Neuronal stem cell (in vitro differentiated cells): ENCODE measurements around the gene LTBP3.

Source experiments
- DNase-seq: peaks from one replicate; pipeline ENCODE4 v3.0.0-alpha.2; 2013; ENCODE audit warnings: low spot score
- H2AFZ ChIP-seq: one replicate; pipeline ENCODE4 v1.6.1; 2013; ENCODE audit warnings: mild to moderate bottlenecking, low read length, inconsistent platforms
- H2AK5ac ChIP-seq: 2 replicates; pipeline ENCODE4 v1.6.1; 2013; ENCODE audit warnings: low read depth, mild to moderate bottlenecking, inconsistent platforms, low read length, moderate library complexity, mixed read lengths
- H2BK120ac ChIP-seq: 2 replicates; pipeline ENCODE4 v1.6.1; 2013; ENCODE audit warnings: low read depth, mild to moderate bottlenecking, inconsistent platforms, low read length, moderate library complexity, mixed read lengths
- H2BK12ac ChIP-seq: one replicate; pipeline ENCODE4 v1.6.1; 2013; ENCODE audit warnings: low read length, inconsistent platforms
- H2BK15ac ChIP-seq: 2 replicates; pipeline ENCODE4 v1.6.1; 2013; ENCODE audit warnings: mild to moderate bottlenecking, low read length, inconsistent platforms, mixed read lengths
- H2BK5ac ChIP-seq: one replicate; pipeline ENCODE4 v1.6.1; 2013; ENCODE audit warnings: inconsistent platforms, mild to moderate bottlenecking, low read length, moderate library complexity
- H3K14ac ChIP-seq: one replicate; pipeline ENCODE4 v1.6.1; 2013; ENCODE audit warnings: low read length, inconsistent platforms
- H3K18ac ChIP-seq: 2 replicates; pipeline ENCODE4 v1.6.1; 2013; ENCODE audit warnings: low read length, inconsistent platforms
- H3K23ac ChIP-seq: 2 replicates; pipeline ENCODE4 v1.6.1; 2013; ENCODE audit warnings: low read depth, mild to moderate bottlenecking, mixed read lengths, low read length, inconsistent platforms; ENCODE audit not compliant: poor library complexity
- H3K27ac ChIP-seq: replicated peaks from 3 replicates; pipeline ENCODE4 v1.5.1; 2013; ENCODE audit warnings: low read length, inconsistent platforms
- H3K27me3 ChIP-seq, 3 experiments: 2 replicates each; pipeline ENCODE4 v1.6.1; 2013; ENCODE audit warnings: low read length in 3 of 3, mild to moderate bottlenecking in 2 of 3, inconsistent platforms in 1 of 3, low read depth in 1 of 3, mixed read lengths in 1 of 3, moderate library complexity in 1 of 3; ENCODE audit not compliant: control insufficient read depth in 3 of 3, insufficient read depth in 3 of 3
- H3K36me3 ChIP-seq, 2 donors: replicated peaks in 1 of 2; 2 replicates each; pipeline ENCODE4 v1.6.1; 2013; ENCODE audit warnings: low read length in 2 of 2; ENCODE audit not compliant: control insufficient read depth in 2 of 2, insufficient read depth in 2 of 2
- H3K4ac ChIP-seq: 2 replicates; pipeline ENCODE4 v1.6.1; 2013; ENCODE audit warnings: inconsistent platforms, mild to moderate bottlenecking, low read length, moderate library complexity
- H3K4me1 ChIP-seq, 2 donors: 1 replicate in 1 of 2; 2 replicates in 1 of 2; pipeline ENCODE4 v1.6.1; 2013; ENCODE audit warnings: low read length in 2 of 2, low read depth in 1 of 2; ENCODE audit not compliant: control insufficient read depth in 2 of 2, insufficient read depth in 1 of 2
- H3K4me2 ChIP-seq: one replicate; pipeline ENCODE4 v1.6.1; 2013; ENCODE audit warnings: mild to moderate bottlenecking, low read length, inconsistent platforms; ENCODE audit not compliant: insufficient read depth, poor library complexity, severe bottlenecking
- H3K4me3 ChIP-seq, 2 donors: 2 replicates each; pipeline ENCODE4 v1.5.1; 2013; ENCODE audit warnings: low read length in 2 of 2, mild to moderate bottlenecking in 2 of 2, inconsistent platforms in 1 of 2, moderate library complexity in 1 of 2
- H3K79me1 ChIP-seq: one replicate; pipeline ENCODE4 v1.6.1; 2013; ENCODE audit warnings: low read depth, mild to moderate bottlenecking, inconsistent platforms, low read length, moderate library complexity
- H3K9ac ChIP-seq: one replicate; pipeline ENCODE4 v1.6.1; 2013; ENCODE audit warnings: mild to moderate bottlenecking, low read depth, low read length, inconsistent platforms; ENCODE audit not compliant: poor library complexity
- H3K9me3 ChIP-seq, 2 donors: replicated peaks in 1 of 2; 2 replicates each; pipeline versions ENCODE3 to v1.6.1; 2013; ENCODE audit warnings: low read length in 2 of 2, mild to moderate bottlenecking in 2 of 2, inconsistent platforms in 1 of 2, low read depth in 1 of 2, mixed read lengths in 1 of 2, moderate library complexity in 1 of 2; ENCODE audit not compliant: control insufficient read depth in 2 of 2, insufficient read depth in 1 of 2
- H4K8ac ChIP-seq: one replicate; pipeline ENCODE4 v1.6.1; 2013; ENCODE audit warnings: low read depth, mild to moderate bottlenecking, inconsistent platforms, low read length, moderate library complexity
- H4K91ac ChIP-seq: one replicate; pipeline ENCODE4 v1.6.1; 2013; ENCODE audit warnings: low read length, low read depth, mild to moderate bottlenecking, inconsistent platforms; ENCODE audit not compliant: poor library complexity
- WGBS, 2 donors: extraction: QIAGEN DNeasy Blood & Tissue Kit; methylation state at CpG; one replicate each; pipeline ENCODE4 v1.1.7; 2013; ENCODE audit warnings: missing lambda C conversion rate in 2 of 2, mixed read lengths in 1 of 2; ENCODE audit not compliant: insufficient read length in 2 of 2, insufficient replicate concordance in 1 of 2; ENCODE audit errors: extremely low coverage in 2 of 2; 5-methylcytosine and 5-hydroxymethylcytosine counted together

LTBP3 gene

DNA sequence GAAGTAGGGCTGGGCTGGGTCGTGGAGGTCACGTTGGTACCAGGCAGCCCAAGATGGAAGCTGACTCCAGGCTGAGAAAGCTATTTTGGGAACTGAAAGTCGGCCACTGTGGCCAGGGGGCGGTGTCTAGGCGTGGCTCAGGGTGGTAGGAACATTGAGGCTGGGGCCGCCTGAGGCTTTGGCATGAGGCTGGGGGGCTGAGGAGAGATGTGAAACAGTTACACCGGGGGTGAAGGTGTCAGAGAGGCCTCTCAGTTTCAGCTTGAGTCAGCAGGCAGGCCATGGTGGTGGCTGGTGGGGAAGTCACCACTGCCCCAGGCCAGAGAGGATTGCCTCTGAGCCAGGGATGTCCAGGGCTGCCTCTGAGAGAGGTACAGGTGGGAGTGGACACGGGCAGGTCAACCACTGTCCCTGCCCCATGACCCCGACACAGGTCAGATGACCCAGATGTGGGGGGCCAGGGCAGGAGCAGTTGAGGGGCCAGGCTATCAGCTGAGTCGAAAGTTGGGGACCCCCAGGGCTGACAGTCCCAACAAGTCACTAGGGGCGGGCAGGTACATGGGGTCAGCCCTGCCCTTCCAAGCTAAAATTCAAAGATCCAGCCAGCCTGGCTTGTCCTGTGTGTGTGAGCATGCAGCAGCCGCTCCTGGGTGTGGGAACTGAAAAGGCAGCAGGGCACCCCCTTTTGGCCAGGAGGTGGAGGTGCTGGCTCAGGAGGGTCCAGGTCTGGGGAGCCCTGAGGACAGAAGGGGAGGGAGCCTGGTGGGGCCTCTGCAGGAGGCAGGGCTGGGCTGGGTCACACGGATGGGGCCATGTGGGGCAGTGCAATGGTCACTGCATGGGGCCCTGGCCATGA is 30.3 kb upstream of the LTBP3 start:
- Histone ChIP-seq H3K79me1 (no peaks in the 10 kb centered on the region), H3K4me1 (peaks cover 34 to 49% of the 10 kb centered on the region in 2 donors), H3K27me3 (peaks cover 0 to 45% (median 4%) of the 10 kb centered on the region in 3 experiments), H2AK5ac (peak overlapping the region; percentile 40), H3K4me3 (no peak overlapping the region), H4K8ac (no peak overlapping the region), H2AFZ (no peak overlapping the region), H3K9me3 (peaks cover 0 to 3% of the 10 kb centered on the region in 2 donors), H3K18ac (peak overlapping the region; percentile 61), H3K23ac (peak overlapping the region; percentile 6), H3K4me2 (no peak overlapping the region), H3K27ac (no peak overlapping the region), H3K14ac (no peak overlapping the region), H3K9ac (no peak overlapping the region), H3K4ac (no peak overlapping the region), H4K91ac (no peak overlapping the region), H2BK15ac (peak overlapping the region; percentile 66), H2BK5ac (peak overlapping the region; percentile 2), H2BK120ac (no peak overlapping the region), H2BK12ac (no peak overlapping the region), H3K36me3 (no peaks in the 10 kb centered on the region)
- DNase-seq, result no peak
- WGBS, 2 donors, result no CpG with 5 or more reads among the region's 13 CpGs

DNA sequence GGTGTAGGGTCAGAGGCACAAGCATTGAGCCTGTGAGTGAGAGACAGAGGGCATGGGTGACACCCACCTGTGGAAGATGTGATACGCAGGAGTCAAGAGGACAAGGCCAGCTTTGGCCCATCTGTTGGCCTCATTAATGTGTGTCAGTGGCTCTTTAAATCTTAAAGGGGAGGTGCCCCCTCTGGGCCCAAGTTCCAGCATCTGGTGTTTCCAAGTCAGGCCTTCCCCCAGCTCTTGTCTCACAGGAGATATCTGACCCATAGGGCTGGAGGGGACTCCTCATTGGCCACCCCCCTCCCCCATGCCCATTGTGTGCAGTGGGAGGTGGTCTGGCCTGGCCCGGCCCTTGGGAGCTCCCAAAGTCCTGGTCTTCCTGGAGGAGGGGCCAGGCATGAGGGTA is 28.5 kb upstream of the LTBP3 start:
- H2AK5ac ChIP-seq, result peak overlapping the region; percentile 56
- H3K27me3 ChIP-seq, result peaks cover 0 to 33% (median 0%) of the 10 kb centered on the region in 3 experiments
- WGBS, 2 donors, result no CpG with 5 or more reads among the region's 2 CpGs
- H3K4ac ChIP-seq, result no peak overlapping the region
- H3K79me1 ChIP-seq, result no peaks in the 10 kb centered on the region
- peak overlapping the region; percentile 73 for H3K18ac ChIP-seq
- DNase-seq, result peak; percentile 78
- H3K23ac ChIP-seq, result no peak overlapping the region
- peak overlapping the region; percentile 52 for H2AFZ ChIP-seq
- no peaks in the 10 kb centered on the region for H3K36me3 ChIP-seq
- H3K14ac ChIP-seq, result no peak overlapping the region
- H2BK15ac ChIP-seq, result no peak overlapping the region
- H3K9ac ChIP-seq, result no peak overlapping the region
- peak overlapping the region; percentile 81 for H3K27ac ChIP-seq
- H3K9me3 ChIP-seq, result no peaks in the 10 kb centered on the region
- no peak overlapping the region for H4K8ac ChIP-seq
- no peak overlapping the region for H2BK120ac ChIP-seq
- no peak overlapping the region for H2BK5ac ChIP-seq
- H3K4me1 ChIP-seq, result peaks cover 30 to 52% of the 10 kb centered on the region in 2 donors
- H3K4me3 ChIP-seq, result no peak overlapping the region
- peak overlapping the region; percentile 26 for H3K4me2 ChIP-seq
- no peak overlapping the region for H2BK12ac ChIP-seq
- H4K91ac ChIP-seq, result no peak overlapping the region

DNA sequence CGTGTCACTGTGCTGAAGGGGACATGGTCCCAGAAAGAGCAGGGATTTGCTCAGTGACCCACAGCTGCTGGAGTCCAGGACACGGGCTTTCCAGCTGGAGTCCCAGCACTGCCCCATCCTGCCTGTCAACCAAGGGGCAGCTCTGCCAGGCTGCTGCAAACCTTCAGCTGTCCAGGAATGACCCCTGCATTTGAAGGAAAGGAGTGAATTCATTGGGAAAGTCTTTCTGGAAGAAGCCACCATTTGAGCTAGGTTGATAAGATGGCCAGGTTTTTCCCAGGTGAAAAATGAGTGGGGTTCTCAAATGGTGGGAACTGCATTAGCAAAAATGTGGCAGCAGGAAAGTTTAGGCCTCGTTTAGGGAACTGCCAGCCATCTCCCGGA is 28.1 kb upstream of the LTBP3 start:
- Histone ChIP-seq H3K23ac (no peak overlapping the region), H3K27me3 (peaks cover 0 to 30% (median 0%) of the 10 kb centered on the region in 3 experiments), H3K18ac (peak overlapping the region; percentile 73), H3K9me3 (no peaks in the 10 kb centered on the region), H2BK15ac (peak overlapping the region; percentile 6), H3K4me1 (peaks cover 29 to 54% of the 10 kb centered on the region in 2 donors), H3K9ac (no peak overlapping the region), H2AFZ (peak overlapping the region; percentile 52), H4K91ac (no peak overlapping the region), H2BK5ac (peak overlapping the region; percentile 31), H3K79me1 (no peaks in the 10 kb centered on the region), H3K27ac (peak overlapping the region; percentile 81), H3K36me3 (no peaks in the 10 kb centered on the region), H3K4ac (no peak overlapping the region), H2BK12ac (peak overlapping the region; percentile 63), H2AK5ac (peak overlapping the region; percentile 56), H3K14ac (no peak overlapping the region), H3K4me2 (peak overlapping the region; percentile 26), H3K4me3 (no peak overlapping the region), H4K8ac (no peak overlapping the region), H2BK120ac (peak overlapping the region; percentile 48)
- no peak for DNase-seq
- WGBS, 2 donors, result no CpG with 5 or more reads among the region's 4 CpGs
